Measurements from ENCODE around the gene GNB5. TPM values are rescaled to one million over a fixed set of nuclear protein-coding genes. Genes with fewer than 3 reads are reported as not detected.

GNB5 gene
- total RNA-seq, 1 experiment from 2014 or later: 29.8 TPM

DNA sequence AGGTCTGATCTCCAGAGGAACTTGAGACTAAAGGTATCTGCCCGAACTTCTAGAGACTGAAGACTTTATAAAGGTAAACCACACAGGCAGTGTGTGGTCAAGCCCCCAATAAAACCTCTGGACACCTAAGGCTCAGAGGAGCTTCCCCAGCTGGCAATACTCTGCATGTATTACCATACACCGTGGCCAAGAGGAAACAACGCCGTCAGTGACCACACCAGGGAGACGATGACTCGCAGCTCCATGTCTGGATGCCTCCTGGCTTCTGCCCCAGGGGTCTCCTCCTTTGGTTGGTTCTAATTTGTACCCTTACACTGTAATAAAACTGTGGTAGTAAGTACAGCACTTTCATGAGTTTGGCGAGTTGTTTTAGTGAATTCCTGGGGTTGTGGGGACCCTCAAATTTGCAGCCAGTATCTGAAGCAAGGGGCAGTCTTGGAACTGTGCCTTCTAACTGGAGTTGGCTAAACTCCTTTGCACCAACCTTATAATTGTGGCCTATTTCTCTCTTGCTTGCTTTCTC, 46.5 kb downstream of the GNB5 start:
- H3K9ac ChIP-seq (ENCODE audit: extremely low read depth, insufficient read length, low read length): no peak overlapping the region
- H3K79me2 ChIP-seq (ENCODE audit: insufficient read depth, low read length): no peaks in the 10 kb centered on the region
- no peak for DNase-seq
- H2AFZ ChIP-seq (ENCODE audit: low read length): no peak overlapping the region
- TF ChIP-seq, protein P1, sequence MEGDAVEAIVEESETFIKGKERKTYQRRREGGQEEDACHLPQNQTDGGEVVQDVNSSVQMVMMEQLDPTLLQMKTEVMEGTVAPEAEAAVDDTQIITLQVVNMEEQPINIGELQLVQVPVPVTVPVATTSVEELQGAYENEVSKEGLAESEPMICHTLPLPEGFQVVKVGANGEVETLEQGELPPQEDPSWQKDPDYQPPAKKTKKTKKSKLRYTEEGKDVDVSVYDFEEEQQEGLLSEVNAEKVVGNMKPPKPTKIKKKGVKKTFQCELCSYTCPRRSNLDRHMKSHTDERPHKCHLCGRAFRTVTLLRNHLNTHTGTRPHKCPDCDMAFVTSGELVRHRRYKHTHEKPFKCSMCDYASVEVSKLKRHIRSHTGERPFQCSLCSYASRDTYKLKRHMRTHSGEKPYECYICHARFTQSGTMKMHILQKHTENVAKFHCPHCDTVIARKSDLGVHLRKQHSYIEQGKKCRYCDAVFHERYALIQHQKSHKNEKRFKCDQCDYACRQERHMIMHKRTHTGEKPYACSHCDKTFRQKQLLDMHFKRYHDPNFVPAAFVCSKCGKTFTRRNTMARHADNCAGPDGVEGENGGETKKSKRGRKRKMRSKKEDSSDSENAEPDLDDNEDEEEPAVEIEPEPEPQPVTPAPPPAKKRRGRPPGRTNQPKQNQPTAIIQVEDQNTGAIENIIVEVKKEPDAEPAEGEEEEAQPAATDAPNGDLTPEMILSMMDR (conservative IDR thresholded peaks at IDR 0.05): no peak
- no peaks in the 10 kb centered on the region for H3K27me3 Mint-ChIP-seq (ENCODE audit: low read depth)
- no peaks in the 10 kb centered on the region for H3K79me1 ChIP-seq (ENCODE audit: insufficient read depth, low read depth, low read length, poor library complexity, severe bottlenecking)
- H2BK120ac ChIP-seq (ENCODE audit: low read depth, low read length, poor library complexity, severe bottlenecking): no peak overlapping the region
- no peaks in the 10 kb centered on the region for H3K23me2 ChIP-seq (ENCODE audit: insufficient read length, low read depth, low read length, poor library complexity, severe bottlenecking)
- no peak overlapping the region for H2AK5ac ChIP-seq (ENCODE audit: insufficient read length, low read length)
- H2BK5ac ChIP-seq (ENCODE audit: insufficient read length, low read length): no peak overlapping the region
- H3K36me3 Mint-ChIP-seq (ENCODE audit: insufficient read depth in 1 of 3, low read depth in 3 of 3): peaks cover 20 to 46% (median 36%) of the 10 kb centered on the region in 3 experiments
- no peak overlapping the region for H3K23ac ChIP-seq (ENCODE audit: insufficient read length, low read depth, low read length)
- no peak overlapping the region for H2BK12ac ChIP-seq (ENCODE audit: insufficient read length, low read depth, low read length)
- H3K56ac ChIP-seq (ENCODE audit: insufficient read length, low read depth, low read length): no peak overlapping the region
- H3K27ac Mint-ChIP-seq: no peak overlapping the region
- peaks cover 4 to 5% of the 10 kb centered on the region in 2 experiments for H3K9me3 Mint-ChIP-seq
- no peak overlapping the region for H2BK20ac ChIP-seq (ENCODE audit: low read depth, low read length, poor library complexity, severe bottlenecking)
- H3K4me2 ChIP-seq (ENCODE audit: insufficient read depth, insufficient read length, low read length): no peak overlapping the region
- H3K4ac ChIP-seq (ENCODE audit: low read depth, low read length): no peak overlapping the region
- H4K91ac ChIP-seq (ENCODE audit: insufficient read length, low read depth, low read length): no peak overlapping the region
- H3K18ac ChIP-seq (ENCODE audit: insufficient read length, low read depth, low read length): no peak overlapping the region
- no peaks in the 10 kb centered on the region for H3K9me3 ChIP-seq (ENCODE audit: control insufficient read depth, low read depth, low read length)
- no peak overlapping the region for H4K5ac ChIP-seq (ENCODE audit: insufficient read length, low read depth, low read length)
- no peak overlapping the region for H3K4me3 Mint-ChIP-seq
- peaks cover 10% of the 10 kb centered on the region in 2 experiments for H3K4me1 Mint-ChIP-seq
- H3T11ph ChIP-seq (ENCODE audit: low read length): no peak overlapping the region
- no CpG with 5 or more reads among the region's 7 CpGs for WGBS (ENCODE audit: extremely low coverage, insufficient read length, low lambda C conversion rate)
- no peaks in the 10 kb centered on the region for H3K27me3 ChIP-seq (ENCODE audit: insufficient read depth, low read length)
- no peaks in the 10 kb centered on the region for H3K4me1 ChIP-seq (ENCODE audit: insufficient read depth, low read length)
- no peak overlapping the region for H3K27ac ChIP-seq (ENCODE audit: insufficient read length, low read depth, low read length)
- H4K20me1 ChIP-seq (ENCODE audit: control insufficient read depth, insufficient read depth, insufficient read length): no peaks in the 10 kb centered on the region
- no peak overlapping the region for H3K14ac ChIP-seq (ENCODE audit: insufficient read depth, low read length)
- H2BK15ac ChIP-seq (ENCODE audit: low read depth, low read length): no peak overlapping the region
- H4K8ac ChIP-seq (replicated peaks; ENCODE audit: insufficient read length, low read depth, low read length): no peak overlapping the region

All from H9 (cell line).